Suppressor macrophage treated with lipopolysaccharide for 4 hours (primary cell): ENCODE measurements around the gene TFPI2.

Source experiments
- DNase-seq: peaks from one replicate; pipeline ENCODE4 v3.0.0-alpha.2; 2020

The TFPI2 gene

DNA sequence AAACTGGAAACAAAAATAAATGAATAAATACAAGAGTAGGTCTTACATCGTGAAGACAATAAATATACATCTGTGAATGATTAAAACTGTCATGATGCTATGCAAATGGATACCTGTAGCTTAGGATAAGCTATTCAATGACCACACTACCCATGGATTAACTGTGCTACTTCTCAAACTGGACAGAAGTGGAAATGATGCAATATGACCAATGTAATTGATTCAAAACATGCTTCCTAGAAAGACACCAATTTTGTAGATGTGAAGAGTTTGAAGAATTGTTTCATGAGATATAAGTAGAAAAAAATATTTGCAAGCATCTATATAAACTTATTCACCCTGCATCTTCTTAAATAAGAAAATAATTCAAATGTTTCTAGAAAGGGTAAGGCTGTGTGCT is 36.1 kb downstream of the TFPI2 start:
- DNase-seq, result no peak

- no peak for DNase-seq
Observed at GRCh38 chr7:93851536-93851935, 39.0 kb downstream of the TFPI2 start.

DNA sequence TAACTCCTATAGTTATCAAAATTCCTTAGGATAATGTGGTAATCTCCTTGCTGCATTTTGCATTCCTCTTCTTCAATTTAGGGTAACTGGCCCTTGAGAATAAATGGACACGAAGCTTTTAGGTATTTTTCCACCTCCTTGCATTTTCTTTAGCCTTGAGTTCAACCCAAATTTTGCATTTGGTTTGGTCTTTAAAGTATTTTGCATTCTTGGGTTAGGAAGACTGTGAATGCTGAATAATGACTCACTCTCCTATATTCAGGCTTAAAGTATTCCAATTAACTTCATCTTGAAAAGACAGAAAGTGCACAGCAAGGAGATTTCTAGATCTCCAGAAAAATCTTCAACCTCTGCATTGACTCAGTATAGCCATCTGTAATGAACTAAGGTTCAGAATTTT is 47.3 kb downstream of the TFPI2 start:
- DNase-seq, result no peak

GRCh38 chr7:93838966-93839365 is 51.6 kb downstream of the TFPI2 start:
- DNase-seq, result no peak

DNA sequence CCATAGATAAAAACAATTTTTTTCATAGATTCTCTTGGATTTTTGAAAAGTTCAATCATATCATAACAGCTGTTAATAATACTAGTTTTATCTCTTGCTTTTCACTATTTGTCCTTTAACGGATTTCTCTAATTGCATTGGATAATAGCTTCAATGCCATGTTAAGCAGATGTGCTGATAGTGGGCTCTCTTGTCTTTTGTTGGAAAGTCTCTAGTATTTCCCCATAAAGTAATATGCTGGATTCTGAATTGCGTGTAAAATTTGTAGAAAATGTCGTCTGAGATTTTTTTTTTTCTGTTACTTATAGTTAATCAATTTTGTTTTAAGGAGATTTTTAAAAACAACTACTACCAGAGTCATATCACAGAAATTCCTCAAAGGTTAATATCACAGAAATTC is 53.3 kb downstream of the TFPI2 start:
- DNase-seq, result no peak

DNA sequence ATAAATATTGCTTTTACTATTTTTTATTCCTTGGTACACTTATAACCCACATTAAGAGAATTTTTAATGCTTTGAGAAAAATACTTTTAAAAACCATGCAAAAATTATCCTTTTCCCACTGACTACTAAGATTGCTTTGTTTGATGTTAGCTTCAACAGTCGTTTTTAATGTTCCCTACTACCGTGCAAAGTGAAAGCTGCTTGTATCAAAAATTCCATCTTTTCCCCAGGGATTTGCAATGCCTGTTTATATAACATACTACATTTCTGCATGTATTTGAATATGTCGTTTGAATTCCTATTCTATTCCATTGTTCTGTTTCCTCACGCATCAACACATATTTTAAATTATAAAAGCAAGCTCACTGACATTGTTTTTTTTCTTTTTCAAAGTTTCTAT is 54.4 kb downstream of the TFPI2 start:
- no peak for DNase-seq

DNA sequence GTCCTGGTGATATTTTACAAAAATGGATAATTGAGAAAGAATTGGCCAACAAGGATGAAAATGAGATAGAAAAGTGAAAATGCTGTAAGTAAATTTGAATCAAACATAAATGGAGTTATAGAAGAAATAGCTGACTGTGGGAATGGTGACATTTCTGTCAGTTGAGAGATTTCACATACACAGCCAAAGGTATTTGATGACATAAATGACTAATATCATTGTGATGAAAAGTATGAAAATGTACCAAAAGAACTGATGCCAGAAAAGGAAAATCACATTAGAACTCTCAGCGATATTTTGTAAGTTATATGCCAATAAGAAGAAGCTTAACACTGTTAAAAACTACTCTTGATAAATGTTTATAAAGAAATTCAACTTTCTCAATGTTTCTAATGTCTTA is 54.9 kb downstream of the TFPI2 start:
- DNase-seq, result no peak
